ENCODE results near the gene FAM78A. TPM values are rescaled to one million over a fixed set of nuclear protein-coding genes. Genes with fewer than 3 reads are reported as not detected.
"Not testable (repeated sequence)": the region's sequence is repeated elsewhere in the genome, so short reads cannot be mapped to it uniquely, and the experiment has no call there.

The FAM78A gene
- polyA plus RNA-seq, 6 donors from 2014 or later = 5.2 to 18.3 (median 11.6) TPM

DNA sequence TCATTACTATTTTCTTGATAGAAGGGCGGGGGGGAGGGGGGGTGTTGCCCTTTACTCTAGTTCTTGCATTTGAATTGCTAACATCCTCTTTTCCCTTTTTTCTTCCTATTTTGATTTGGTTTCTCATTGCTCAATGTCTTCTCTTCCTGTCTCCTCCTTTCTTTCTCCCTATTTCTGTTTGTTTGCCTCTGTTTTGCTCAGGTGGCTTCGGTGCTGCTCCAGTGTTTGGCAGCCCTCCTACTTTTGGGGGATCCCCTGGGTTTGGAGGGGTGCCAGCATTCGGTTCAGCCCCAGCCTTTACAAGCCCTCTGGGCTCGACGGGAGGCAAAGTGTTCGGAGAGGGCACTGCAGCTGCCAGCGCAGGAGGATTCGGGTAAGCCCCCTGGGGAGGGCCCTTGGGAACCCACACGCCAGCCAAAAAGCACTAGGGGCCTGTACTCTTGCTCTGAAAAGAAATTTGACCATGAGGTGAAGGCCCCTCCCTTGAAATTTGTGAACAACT, 48.3 kb downstream of the FAM78A start:
- Mint-ChIP-seq H3K27me3 (no peaks in the 10 kb centered on the region), H3K9me3 (no peaks in the 10 kb centered on the region), H3K27ac (peak overlapping the region in 4 of 6 donors; percentile 20 to 63 (median 30)), H3K4me3 (peak overlapping the region in 7 of 8 donors; percentile 2 to 89 (median 64)), H3K36me3 (peaks cover 10 to 12% of the 10 kb centered on the region in 2 donors), H3K4me1 (peaks cover 17 to 30% (median 21%) of the 10 kb centered on the region in 3 donors)
- peak; percentile 26 for DNase-seq
- peak; percentile 78 for ATAC-seq (ENCODE audit: low read depth in 2 of 2)

GRCh38 chr9:131227112-131227958, 49.0 kb downstream of the FAM78A start:
- Mint-ChIP-seq H3K27me3 (no peaks in the 10 kb centered on the region), H3K36me3 (peaks cover 16 to 18% of the 10 kb centered on the region in 2 donors), H3K9me3 (no peaks in the 10 kb centered on the region), H3K4me1 (peaks cover 20 to 30% (median 21%) of the 10 kb centered on the region in 3 donors), H3K4me3 (peak overlapping the region in 5 of 8 donors; percentile 10 to 89 (median 64)), H3K27ac (peak overlapping the region in 2 of 6 donors; percentile 29 to 83)
- ATAC-seq (ENCODE audit: low read depth in 2 of 2) = peak; percentile 49 to 51
- no peak for DNase-seq

GRCh38 chr9:131226226-131226625, 50.1 kb downstream of the FAM78A start:
- peak in 1 of 2 donors; percentile 18 for ATAC-seq (ENCODE audit: low read depth in 2 of 2)
- peaks cover 20 to 30% (median 21%) of the 10 kb centered on the region in 3 donors for H3K4me1 Mint-ChIP-seq
- no peaks in the 10 kb centered on the region for H3K27me3 Mint-ChIP-seq
- no peak for DNase-seq
- H3K36me3 Mint-ChIP-seq = peaks cover 17 to 18% of the 10 kb centered on the region in 2 donors
- no peak overlapping the region for H3K4me3 Mint-ChIP-seq
- H3K27ac Mint-ChIP-seq = peak overlapping the region in 2 of 6 donors; percentile 4 to 22
- H3K9me3 Mint-ChIP-seq = no peaks in the 10 kb centered on the region

- Mint-ChIP-seq H3K9me3 (no peaks in the 10 kb centered on the region), H3K27me3 (no peaks in the 10 kb centered on the region), H3K36me3 (peaks cover 17 to 18% of the 10 kb centered on the region in 2 donors), H3K4me3 (no peak overlapping the region), H3K4me1 (peaks cover 13 to 21% (median 13%) of the 10 kb centered on the region in 3 donors), H3K27ac (no peak overlapping the region)
- no peak for DNase-seq
- ATAC-seq (ENCODE audit: low read depth in 2 of 2) = no peak
These were observed 53.9 kb downstream of the FAM78A start for GRCh38 chr9:131222460-131222859.

DNA sequence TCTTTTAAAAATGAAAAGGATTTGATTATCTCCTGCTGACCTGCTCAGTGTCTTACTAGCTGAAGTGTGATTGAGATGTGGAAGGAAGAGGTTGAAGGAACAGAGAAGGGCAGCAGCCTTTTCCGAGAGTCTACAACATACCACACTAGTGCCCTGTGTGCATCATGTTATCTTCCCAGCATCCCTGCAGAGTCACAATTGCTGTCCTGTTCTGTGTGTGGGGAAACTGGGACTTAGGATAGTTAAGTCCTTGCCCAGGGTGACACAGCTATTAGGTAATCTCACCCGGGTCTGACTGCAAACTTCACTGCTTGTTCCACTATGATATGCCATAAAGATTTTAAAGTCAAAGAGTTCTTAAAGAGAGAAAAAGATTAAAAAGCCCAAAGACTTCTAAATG, 55.8 kb downstream of the FAM78A start:
- DNase-seq (no peak), ATAC-seq (ENCODE audit: low read depth in 2 of 2) (no peak)
- Mint-ChIP-seq H3K27ac (no peak overlapping the region), H3K4me1 (peaks cover 1 to 4% (median 3%) of the 10 kb centered on the region in 3 donors), H3K27me3 (no peaks in the 10 kb centered on the region), H3K36me3 (peaks cover 18 to 22% of the 10 kb centered on the region in 2 donors), H3K9me3 (no peaks in the 10 kb centered on the region), H3K4me3 (no peak overlapping the region)

DNA sequence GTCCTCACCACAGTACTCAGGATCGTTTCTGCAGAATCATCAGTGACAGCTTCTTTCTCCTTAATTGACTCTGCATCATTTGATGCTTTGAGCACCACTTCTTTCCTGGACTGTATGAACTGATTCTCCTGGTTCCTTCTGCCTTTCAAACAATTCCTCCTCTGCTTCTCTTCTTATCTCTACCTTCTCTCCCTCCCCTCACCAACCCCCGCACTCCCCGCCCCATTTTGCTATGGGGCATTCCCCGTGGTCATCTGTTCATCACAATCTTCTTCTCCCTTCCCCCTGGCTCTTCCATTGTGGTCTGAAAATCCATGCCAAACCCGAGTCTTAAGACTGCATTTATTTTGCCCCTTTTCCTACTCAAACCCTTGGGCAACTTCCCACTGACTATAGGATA, 57.9 kb downstream of the FAM78A start:
- H3K4me3 Mint-ChIP-seq = no peak overlapping the region
- H3K9me3 Mint-ChIP-seq = no peaks in the 10 kb centered on the region
- ATAC-seq (ENCODE audit: low read depth in 2 of 2) = no peak
- H3K27me3 Mint-ChIP-seq = no peaks in the 10 kb centered on the region
- DNase-seq = no peak
- H3K27ac Mint-ChIP-seq = peak overlapping the region in 1 of 6 donors; percentile 73
- peaks cover 18 to 22% of the 10 kb centered on the region in 2 donors for H3K36me3 Mint-ChIP-seq
- H3K4me1 Mint-ChIP-seq = peaks cover 0 to 3% (median 1%) of the 10 kb centered on the region in 3 donors

- Mint-ChIP-seq H3K27ac (peak overlapping the region in 1 of 6 donors; percentile 10), H3K9me3 (peaks cover 0 to 8% (median 4%) of the 10 kb centered on the region in 7 donors), H3K4me3 (no peak overlapping the region), H3K27me3 (no peaks in the 10 kb centered on the region), H3K36me3 (peaks cover 16 to 18% of the 10 kb centered on the region in 2 donors), H3K4me1 (peaks cover 0 to 1% (median 0%) of the 10 kb centered on the region in 3 donors)
- ATAC-seq (ENCODE audit: low read depth in 2 of 2) (no peak), DNase-seq (no peak)
These were observed 58.8 kb downstream of the FAM78A start for GRCh38 chr9:131217331-131218031.

DNA sequence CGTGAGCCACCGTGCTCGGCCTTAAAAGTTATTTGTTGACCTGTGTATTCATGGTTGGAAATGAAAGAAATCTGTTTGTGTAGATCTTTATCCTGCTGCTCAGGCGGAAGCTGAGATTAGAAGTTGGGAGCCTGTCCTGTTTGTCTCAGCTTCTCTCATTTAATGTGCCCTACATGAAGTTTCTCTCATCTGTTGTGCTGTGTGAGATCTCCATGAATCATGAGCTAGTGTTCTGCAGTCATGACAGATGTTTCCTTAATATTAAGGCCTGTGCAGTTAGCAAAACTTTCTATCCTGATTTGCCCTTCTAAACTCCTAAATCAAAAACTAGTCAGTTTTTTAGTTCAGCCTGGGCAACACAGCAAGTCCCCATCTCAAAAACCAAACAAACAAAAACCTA, 59.5 kb downstream of the FAM78A start:
- ATAC-seq (ENCODE audit: low read depth in 2 of 2) = no peak
- H3K36me3 Mint-ChIP-seq = peaks cover 20 to 23% of the 10 kb centered on the region in 2 donors
- H3K27ac Mint-ChIP-seq = peak overlapping the region in 1 of 6 donors; percentile 37
- peaks cover 4 to 15% (median 10%) of the 10 kb centered on the region in 7 donors for H3K9me3 Mint-ChIP-seq
- no peaks in the 10 kb centered on the region for H3K4me1 Mint-ChIP-seq
- DNase-seq = no peak
- no peak overlapping the region for H3K4me3 Mint-ChIP-seq
- no peaks in the 10 kb centered on the region for H3K27me3 Mint-ChIP-seq

- Mint-ChIP-seq H3K36me3 (peaks cover 33 to 39% of the 10 kb centered on the region in 2 donors), H3K27ac (no peak overlapping the region), H3K4me3 (no peak overlapping the region), H3K4me1 (no peaks in the 10 kb centered on the region), H3K27me3 (no peaks in the 10 kb centered on the region), H3K9me3 (peaks cover 7 to 25% (median 13%) of the 10 kb centered on the region in 7 donors)
- DNase-seq (no peak), ATAC-seq (ENCODE audit: low read depth in 2 of 2) (no peak)
These were observed 61.4 kb downstream of the FAM78A start for GRCh38 chr9:131214876-131215275.

DNA sequence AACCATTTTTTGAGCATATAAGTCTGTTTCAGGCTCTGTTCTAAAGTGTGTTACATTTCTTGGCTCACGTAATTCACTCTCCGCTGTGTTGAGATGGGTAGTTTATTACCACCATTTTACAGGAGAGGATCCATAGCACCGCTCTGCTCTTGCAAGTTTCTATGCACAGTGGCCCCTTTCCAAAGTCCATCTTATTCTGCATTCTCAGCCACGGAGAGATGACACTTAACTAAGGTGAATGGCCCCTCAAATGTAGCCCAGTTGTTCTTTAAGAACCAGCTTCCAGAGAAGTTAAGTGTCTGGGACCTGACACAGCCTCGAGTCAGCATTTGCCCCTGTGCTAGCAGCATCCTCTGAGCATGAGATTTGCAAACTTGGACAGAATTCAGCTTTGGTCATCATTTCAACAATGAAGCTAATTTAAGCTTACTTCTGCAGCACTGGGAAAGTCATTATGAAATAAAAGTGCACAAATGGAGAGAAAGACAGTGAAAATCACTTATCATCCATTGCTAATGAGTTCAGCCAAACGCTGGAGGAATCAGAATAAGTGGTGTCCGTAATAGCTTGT, 61.9 kb downstream of the FAM78A start:
- Mint-ChIP-seq H3K9me3 (peaks cover 7 to 25% (median 13%) of the 10 kb centered on the region in 7 donors), H3K27me3 (no peaks in the 10 kb centered on the region), H3K36me3 (peaks cover 35 to 40% of the 10 kb centered on the region in 2 donors), H3K27ac (no peak overlapping the region), H3K4me1 (no peaks in the 10 kb centered on the region), H3K4me3 (peak overlapping the region in 1 of 8 donors; percentile 25)
- DNase-seq (no peak), ATAC-seq (ENCODE audit: low read depth in 2 of 2) (no peak)

- H3K4me3 Mint-ChIP-seq; H3K27ac Mint-ChIP-seq; DNase-seq; ATAC-seq (ENCODE audit: low read depth in 2 of 2); H3K4me1 Mint-ChIP-seq; H3K27me3 Mint-ChIP-seq: not testable (repeated sequence)
- H3K36me3 Mint-ChIP-seq = peaks cover 30 to 33% of the 10 kb centered on the region in 2 donors
- peaks cover 7 to 25% (median 13%) of the 10 kb centered on the region in 7 donors for H3K9me3 Mint-ChIP-seq
These were observed 64.4 kb downstream of the FAM78A start for GRCh38 chr9:131211920-131212319.

Measured in naive B cell (primary cell).